A549 treated with AZD9567 at 1 μM for 4 hours (cell line): ENCODE results near the gene PCYT2. TPM values are rescaled to one million over a fixed set of nuclear protein-coding genes. Genes with fewer than 3 reads are reported as not detected.

Experiments
- total RNA-seq: library from RNA; stranded (reverse); fragments of 200-300 nt; extraction: Qiagen RNA extraction; gene quantifications from 5 replicates; pipeline ENCODE4 v1.2.3, GENCODE V29; 2022; ENCODE audit not compliant: insufficient read depth

The PCYT2 gene
- total RNA-seq = 17.3 to 20.1 TPM (median 19.1 TPM) in 5 replicates

DNA sequence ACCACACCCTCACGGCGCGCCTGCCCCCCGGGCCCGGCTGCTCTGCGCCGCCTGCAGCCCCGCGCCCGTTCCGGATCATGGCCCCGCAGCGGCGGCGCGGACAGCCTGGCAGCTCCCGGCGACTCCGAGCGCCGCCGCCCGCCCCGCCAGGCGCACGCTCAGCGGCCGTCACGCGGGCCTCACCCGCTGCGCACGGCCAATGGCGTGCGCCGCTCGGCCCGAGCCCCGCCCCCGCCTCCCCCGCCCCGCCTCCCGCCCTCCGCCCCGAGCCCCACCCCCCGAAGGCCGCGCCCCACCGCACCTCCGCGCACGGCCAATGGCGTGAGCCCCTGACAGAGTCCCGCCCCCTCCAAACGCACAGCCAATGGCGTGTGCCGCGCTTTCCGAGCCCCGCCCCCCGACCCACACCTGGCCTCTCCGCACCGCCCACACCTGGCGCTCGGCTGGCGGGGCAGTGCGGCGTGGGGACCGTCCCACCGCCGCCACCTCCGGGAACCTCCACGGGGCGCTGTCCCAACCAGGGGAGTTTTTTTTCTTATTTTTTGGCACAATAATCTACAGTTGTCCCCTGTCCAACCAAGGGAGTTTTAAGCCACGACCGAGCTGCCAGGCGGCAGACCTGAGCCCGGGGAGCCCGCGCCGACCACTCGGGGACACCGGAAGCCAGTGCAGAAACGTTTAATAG lies at the start of gene PCYT2:
TSS of gene PCYT2 (minus strand) at position 123 of the 685 bp plus-strand sequence. CDS start at position 79, 44 bp downstream.

DNA sequence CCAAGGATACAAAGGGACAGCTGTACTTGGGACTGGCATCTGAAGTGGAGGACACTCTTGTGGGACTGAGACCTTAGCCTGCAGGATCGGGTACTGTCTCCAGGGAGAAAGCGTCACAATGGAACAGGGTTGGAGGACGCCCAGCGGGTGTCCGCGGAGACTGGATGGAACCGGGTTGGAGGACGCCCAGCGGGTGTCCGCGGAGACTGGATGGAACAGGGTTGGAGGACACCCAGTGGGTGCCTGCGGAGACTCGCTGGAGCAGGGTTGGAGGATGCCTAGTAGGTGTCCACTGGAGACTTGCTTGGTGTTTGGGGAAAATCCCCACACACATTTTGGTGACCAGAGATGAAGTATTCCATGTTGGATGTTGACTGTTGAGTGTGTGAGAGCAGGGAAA lies 36.0 kb upstream of the PCYT2 start, which contains the start of gene MYADML2:
TSS of gene MYADML2 (minus strand) at position 45 of the 400 bp plus-strand sequence. CDS start 5,492 bp downstream, outside the sequence.

DNA sequence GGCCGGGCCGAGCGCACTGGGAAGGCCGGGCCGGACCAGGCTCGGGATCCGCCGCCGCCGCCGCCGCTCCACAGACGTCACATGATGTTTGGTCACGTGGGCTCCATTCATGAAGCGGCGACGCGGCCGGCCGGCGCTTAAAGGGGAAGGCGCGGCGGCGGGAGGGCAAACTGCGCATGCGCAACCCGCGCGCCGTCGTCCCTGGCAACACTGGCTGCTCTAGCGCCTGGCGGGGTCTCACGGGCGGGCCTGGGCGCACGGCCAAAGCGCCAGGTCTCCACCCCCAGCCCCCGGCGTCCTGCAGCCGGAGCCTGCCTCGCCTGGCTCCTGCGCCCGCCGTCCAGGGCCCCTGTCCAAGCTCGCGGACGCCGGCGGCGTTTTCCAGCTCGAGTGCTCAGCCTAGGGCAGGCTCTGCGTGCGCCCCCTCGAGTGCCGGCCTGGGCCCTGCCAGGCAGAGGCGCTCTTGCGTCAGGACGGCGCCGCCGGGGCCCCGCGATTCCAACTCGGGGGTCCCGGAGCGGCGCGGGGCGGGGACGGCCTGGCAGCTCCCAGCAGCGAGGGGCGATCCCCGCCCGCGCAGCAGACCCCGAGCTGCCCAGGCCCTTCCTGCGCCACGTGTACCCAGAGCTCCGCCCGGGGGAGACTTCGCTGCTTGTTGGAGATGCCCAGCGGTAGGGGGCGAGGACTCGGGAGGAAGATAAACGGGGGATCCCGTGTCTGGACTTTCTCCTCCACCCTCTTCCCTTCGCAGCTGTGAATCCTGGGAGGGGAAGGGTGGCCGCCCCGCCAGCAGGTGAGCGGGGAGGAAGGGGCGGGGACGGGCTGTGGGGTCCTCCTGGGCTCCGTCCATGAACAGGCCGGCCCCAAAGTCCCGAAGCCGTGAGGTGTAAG lies 16.7 kb upstream of the PCYT2 start, which contains the start of gene MAFG:
TSS of gene MAFG (minus strand) at position 83 of the 891 bp plus-strand sequence. CDS start 4,550 bp downstream, outside the sequence.

DNA sequence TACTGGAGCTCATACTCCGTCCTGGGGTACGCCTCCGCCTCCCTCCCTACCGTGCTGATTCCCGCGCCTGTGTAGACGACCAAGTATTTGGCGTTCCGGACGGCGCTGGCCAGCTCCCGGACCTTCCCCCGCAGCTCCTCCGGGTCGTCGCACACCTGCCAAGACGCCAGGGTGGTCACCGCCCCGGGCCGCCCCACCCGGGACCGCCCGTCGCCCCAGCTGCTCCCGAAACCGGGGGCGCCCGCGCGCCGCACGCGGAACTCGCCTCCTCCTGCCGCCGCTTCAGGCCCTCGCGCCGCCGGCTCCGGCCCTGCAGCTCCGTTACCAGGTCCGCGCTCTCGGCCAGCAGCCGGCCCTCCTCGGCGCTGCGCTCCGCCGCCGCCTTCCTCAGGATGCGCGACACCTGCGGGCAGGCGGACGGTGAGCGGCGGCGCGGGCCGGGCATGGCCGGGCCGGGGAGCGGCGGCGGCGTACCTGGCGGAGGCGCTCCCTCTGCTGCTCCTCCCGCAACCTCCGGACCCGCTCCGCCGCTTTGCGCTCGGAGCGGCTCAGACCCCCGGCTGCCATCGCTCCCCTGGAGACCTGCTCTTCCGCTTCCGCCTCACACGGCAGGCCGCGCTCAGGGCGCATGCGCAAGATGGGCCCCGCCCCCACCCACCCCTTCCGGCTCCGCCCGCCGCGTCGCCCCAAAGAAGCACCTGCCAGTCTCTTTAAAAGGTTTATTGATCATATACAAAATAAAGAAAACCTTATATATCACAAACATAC lies 6.5 kb upstream of the PCYT2 start, which contains the start of gene SIRT7:
TSS of gene SIRT7 (minus strand) at position 612 of the 768 bp plus-strand sequence. CDS start at position 567, 45 bp downstream.

DNA sequence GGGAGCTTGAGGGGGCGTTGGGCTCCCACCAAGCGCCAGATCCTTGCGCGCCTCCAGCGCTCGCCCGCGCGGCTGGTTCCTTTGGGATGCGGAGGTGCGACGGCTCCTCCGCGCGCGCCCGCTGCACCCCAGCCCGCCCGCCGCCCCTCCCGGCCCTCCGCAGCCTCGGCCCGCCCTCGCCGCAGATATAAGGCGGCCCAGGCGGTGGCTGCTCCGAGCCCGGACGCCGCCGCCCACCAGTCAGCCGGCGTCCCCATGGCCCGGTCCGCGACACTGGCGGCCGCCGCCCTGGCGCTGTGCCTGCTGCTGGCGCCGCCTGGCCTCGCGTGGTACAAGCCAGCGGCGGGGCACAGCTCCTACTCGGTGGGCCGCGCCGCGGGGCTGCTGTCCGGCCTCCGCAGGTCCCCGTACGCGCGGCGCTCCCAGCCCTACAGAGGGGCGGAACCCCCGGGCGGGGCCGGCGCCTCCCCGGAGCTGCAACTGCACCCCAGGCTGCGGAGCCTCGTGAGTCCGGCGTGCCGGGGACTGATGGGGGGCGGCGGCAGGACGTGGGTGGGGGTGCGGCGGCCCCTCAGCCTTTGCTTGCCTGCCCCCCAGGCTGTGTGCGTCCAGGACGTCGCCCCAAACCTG lies 9.1 kb downstream of the PCYT2 start, which contains the start of gene NPB:
TSS of gene NPB (plus strand) at position 216 of the 630 bp plus-strand sequence. CDS start at position 256, 40 bp downstream.

DNA sequence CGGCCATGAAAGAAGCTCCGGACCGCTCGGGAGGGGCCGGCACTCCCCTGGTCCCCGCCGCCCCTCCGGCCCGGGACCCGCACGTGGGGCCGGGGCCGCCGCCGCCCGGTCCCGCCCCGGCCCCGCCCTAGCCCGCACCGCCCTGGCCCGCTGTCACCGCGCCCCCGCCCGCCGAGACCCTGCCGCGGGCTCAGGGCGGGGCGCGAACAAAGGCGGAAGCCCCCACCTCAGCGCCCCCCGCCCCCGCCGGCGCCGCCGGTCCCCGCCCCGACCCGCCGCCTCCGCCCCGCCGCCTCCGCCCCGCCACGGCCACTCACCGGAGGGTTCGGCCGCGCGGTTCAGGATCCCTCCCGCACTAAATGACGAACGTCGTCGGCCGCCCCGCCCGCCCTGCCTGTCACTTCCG lies 40.2 kb downstream of the PCYT2 start, which contains the start of gene ARHGDIA:
TSS of gene ARHGDIA (minus strand) at position 357 of the 406 bp plus-strand sequence. CDS start 1,407 bp downstream, outside the sequence.

DNA sequence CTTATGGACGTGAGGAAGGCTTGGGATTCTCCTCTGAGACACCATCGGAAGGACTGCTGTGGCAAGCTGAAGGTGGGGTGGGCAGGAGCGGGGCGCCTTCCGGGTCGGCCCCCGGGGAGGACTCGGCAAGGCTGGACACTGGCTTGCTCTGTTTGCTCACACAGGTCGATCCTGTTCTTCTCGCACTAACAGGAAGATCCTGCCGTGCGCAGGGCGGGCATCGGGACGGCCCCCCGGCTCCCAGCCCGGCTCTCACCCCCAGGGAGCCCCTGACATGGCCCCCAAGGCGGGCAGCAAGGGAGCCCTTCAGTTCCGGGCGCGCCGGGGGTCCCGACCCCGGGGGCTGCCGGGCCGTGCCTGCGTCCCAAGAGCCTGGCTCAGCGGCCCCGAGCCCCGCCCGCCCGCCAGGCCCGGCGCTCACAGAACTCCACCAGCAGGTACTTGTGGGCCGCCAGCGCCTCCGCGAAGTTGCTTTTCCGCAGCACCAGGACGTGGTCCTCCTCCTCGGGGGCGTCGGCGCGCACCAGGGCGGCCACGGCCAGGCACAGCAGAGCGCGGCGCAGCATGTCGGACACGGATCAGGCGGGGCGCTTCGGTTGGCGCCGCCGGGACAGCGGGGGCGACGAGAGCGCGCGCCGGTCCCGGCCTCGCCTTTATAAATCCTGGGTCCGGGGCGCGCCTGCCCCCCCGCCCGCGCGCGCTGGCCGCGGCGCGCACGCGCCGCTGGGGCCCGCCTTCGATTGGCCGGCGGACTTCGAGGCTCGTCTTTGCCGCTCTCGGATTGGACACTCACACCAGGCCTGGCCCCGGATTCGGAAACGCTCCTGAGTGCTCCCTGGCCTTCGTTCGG lies 51.1 kb downstream of the PCYT2 start, which contains the start of gene P4HB:
TSS of gene P4HB (minus strand) at position 630 of the 850 bp plus-strand sequence. CDS start at position 566, 64 bp downstream.

Other genes starting within 250 kb of the PCYT2 start
- 29.0 to 66.0 TPM (median 60.7 TPM) in 5 replicates for gene OXLD1, start 244.8 kb downstream of the PCYT2 start, total RNA-seq
- gene CCDC137, start 244.7 kb downstream of the PCYT2 start, total RNA-seq = 51.6 to 68.7 TPM (median 63.4 TPM) in 5 replicates
- gene ARL16, start 227.6 kb downstream of the PCYT2 start, total RNA-seq = 42.6 to 53.2 TPM (median 50.4 TPM) in 5 replicates
- gene HGS, start 227.4 kb downstream of the PCYT2 start, total RNA-seq = 127 to 213 TPM (median 208 TPM) in 5 replicates
- 183 to 322 TPM (median 292 TPM) in 5 replicates for gene MRPL12, start 208.0 kb downstream of the PCYT2 start, total RNA-seq
- 41.8 to 47.4 TPM (median 45.7 TPM) in 5 replicates for gene SLC25A10, start 199.1 kb downstream of the PCYT2 start, total RNA-seq
- gene GCGR, start 107.2 kb downstream of the PCYT2 start, total RNA-seq = 0.23 to 0.34 TPM (median 0.27 TPM) in 4 of 5 replicates, not detected in the other
- 94.0 to 106 TPM (median 105 TPM) in 5 replicates for gene MCRIP1, start 78.1 kb downstream of the PCYT2 start, total RNA-seq
- gene PPP1R27, start 76.3 kb downstream of the PCYT2 start, total RNA-seq = 0.26 to 0.38 TPM (median 0.29 TPM) in 3 of 5 replicates, not detected in the others
- gene P4HB, start 50.9 kb downstream of the PCYT2 start, total RNA-seq = 687 to 859 TPM (median 711 TPM) in 5 replicates
- gene ARHGDIA, start 40.1 kb downstream of the PCYT2 start, total RNA-seq = 554 to 671 TPM (median 613 TPM) in 5 replicates
- gene ALYREF, start 19.8 kb downstream of the PCYT2 start, total RNA-seq = 198 to 235 TPM (median 220 TPM) in 5 replicates
- 168 to 303 TPM (median 290 TPM) in 5 replicates for gene ANAPC11, start 19.7 kb downstream of the PCYT2 start, total RNA-seq
- 0.28 to 0.60 TPM (median 0.49 TPM) in 4 of 5 replicates, not detected in the other for gene NPB, start 9.2 kb downstream of the PCYT2 start, total RNA-seq
- gene SIRT7, start 6.8 kb upstream of the PCYT2 start, total RNA-seq = 30.1 to 52.5 TPM (median 49.2 TPM) in 5 replicates
- 22.5 to 38.3 TPM (median 33.1 TPM) in 5 replicates for gene MAFG, start 16.3 kb upstream of the PCYT2 start, total RNA-seq
- gene PYCR1, start 25.9 kb upstream of the PCYT2 start, total RNA-seq = 80.7 to 124 TPM (median 87.4 TPM) in 5 replicates
- gene MYADML2, start 35.8 kb upstream of the PCYT2 start, total RNA-seq = not detected in 5 replicates
- gene NOTUM, start 49.8 kb upstream of the PCYT2 start, total RNA-seq = 0.23 to 0.62 TPM (median 0.33 TPM) in 4 of 5 replicates, not detected in the other
- gene ASPSCR1, start 66.2 kb upstream of the PCYT2 start, total RNA-seq = 20.2 to 29.6 TPM (median 27.4 TPM) in 5 replicates
- gene CENPX, start 111.5 kb upstream of the PCYT2 start, total RNA-seq = 163 to 207 TPM (median 195 TPM) in 5 replicates
- 7.8 to 17.0 TPM (median 14.7 TPM) in 5 replicates for gene LRRC45, start 111.9 kb upstream of the PCYT2 start, total RNA-seq
- 19.0 to 41.3 TPM (median 38.5 TPM) in 5 replicates for gene RAC3, start 120.3 kb upstream of the PCYT2 start, total RNA-seq
- 76.5 to 117 TPM (median 111 TPM) in 5 replicates for gene DCXR, start 126.3 kb upstream of the PCYT2 start, total RNA-seq
- 20.8 to 24.8 TPM (median 24.4 TPM) in 5 replicates for gene RFNG, start 140.4 kb upstream of the PCYT2 start, total RNA-seq
- gene GPS1, start 140.5 kb upstream of the PCYT2 start, total RNA-seq = 120 to 154 TPM (median 137 TPM) in 5 replicates
- gene DUS1L, start 154.4 kb upstream of the PCYT2 start, total RNA-seq = 74.1 to 147 TPM (median 143 TPM) in 5 replicates
- 91.1 to 158 TPM (median 149 TPM) in 5 replicates for gene FASN, start 186.8 kb upstream of the PCYT2 start, total RNA-seq